22Rv1 (cell line): ENCODE data around the gene SENP2.

Source experiments
- ZFX ChIP-seq: fragments of 450-650 bp; IDR thresholded peaks from 2 replicates; pipeline ENCODE4 v1.6.1; 2017; ENCODE audit warnings: antibody characterized with exemption, borderline replicate concordance
- TF ChIP-seq, protein P1 (sequence below): fragments of 450-650 bp; IDR thresholded peaks from 2 replicates; pipeline ENCODE4 v1.5.1; 2017; ENCODE audit warnings: mild to moderate bottlenecking

DNA sequence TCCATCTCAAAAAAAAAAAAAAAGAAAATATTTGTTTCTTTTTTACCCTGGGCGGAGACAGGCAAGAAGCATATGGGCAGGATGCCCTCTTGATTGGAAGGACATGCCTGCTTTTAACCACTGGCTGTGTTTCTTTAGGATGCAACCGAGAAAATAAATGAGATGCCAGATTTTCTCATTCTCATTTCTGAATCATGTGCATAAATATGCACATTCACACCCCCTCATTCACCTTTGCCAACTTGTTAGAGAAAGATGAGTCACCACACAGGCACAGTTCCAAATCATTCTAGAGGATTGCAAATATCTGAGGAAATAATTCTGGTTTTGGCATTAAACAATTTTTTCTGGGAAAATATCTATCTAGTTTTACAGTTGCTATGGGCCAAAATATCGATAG is 37.0 kb upstream of the SENP2 start:
- TF ChIP-seq, protein P1, sequence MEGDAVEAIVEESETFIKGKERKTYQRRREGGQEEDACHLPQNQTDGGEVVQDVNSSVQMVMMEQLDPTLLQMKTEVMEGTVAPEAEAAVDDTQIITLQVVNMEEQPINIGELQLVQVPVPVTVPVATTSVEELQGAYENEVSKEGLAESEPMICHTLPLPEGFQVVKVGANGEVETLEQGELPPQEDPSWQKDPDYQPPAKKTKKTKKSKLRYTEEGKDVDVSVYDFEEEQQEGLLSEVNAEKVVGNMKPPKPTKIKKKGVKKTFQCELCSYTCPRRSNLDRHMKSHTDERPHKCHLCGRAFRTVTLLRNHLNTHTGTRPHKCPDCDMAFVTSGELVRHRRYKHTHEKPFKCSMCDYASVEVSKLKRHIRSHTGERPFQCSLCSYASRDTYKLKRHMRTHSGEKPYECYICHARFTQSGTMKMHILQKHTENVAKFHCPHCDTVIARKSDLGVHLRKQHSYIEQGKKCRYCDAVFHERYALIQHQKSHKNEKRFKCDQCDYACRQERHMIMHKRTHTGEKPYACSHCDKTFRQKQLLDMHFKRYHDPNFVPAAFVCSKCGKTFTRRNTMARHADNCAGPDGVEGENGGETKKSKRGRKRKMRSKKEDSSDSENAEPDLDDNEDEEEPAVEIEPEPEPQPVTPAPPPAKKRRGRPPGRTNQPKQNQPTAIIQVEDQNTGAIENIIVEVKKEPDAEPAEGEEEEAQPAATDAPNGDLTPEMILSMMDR = no peak
- no peak for TF ChIP-seq ZFX
